Measurements from ENCODE around the gene ANKRD13D. TPM values are rescaled to one million over a fixed set of nuclear protein-coding genes. Genes with fewer than 3 reads are reported as not detected.

ANKRD13D gene
- total RNA-seq, 1 donor from 2014 or later: 76.0 TPM

DNA sequence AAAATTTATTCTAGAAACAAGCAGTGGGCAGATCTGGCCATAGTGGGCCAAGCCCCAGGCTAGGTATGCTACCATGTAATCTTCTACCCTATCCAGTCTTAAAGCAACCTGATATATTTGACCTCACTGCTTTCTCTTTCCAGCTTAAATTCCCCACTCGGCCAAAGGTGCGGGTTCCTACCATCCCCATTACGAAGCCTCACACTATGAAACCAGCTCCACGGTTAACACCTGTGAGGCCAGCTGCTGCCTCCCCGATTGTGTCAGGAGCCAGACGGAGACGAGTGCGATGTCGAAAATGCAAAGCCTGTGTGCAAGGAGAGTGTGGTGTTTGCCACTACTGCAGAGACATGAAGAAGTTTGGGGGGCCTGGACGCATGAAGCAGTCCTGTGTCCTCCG lies 44.1 kb upstream of the ANKRD13D start:
- Mint-ChIP-seq H3K4me3 (ENCODE audit: low read depth) (no peak overlapping the region), H3K27ac (no peak overlapping the region), H3K4me1 (ENCODE audit: low read depth) (peaks cover 25% of the 10 kb centered on the region), H3K27me3 (no peaks in the 10 kb centered on the region), H3K36me3 (ENCODE audit: insufficient read depth) (peaks cover 42% of the 10 kb centered on the region), H3K9me3 (ENCODE audit: low read depth) (no peaks in the 10 kb centered on the region)
- no peak for TF ChIP-seq CTCF (IDR thresholded peaks at IDR 0.05; ENCODE audit: unreplicated experiment)
- DNase-seq (ENCODE audit: low spot score, unreplicated experiment): no peak

DNA sequence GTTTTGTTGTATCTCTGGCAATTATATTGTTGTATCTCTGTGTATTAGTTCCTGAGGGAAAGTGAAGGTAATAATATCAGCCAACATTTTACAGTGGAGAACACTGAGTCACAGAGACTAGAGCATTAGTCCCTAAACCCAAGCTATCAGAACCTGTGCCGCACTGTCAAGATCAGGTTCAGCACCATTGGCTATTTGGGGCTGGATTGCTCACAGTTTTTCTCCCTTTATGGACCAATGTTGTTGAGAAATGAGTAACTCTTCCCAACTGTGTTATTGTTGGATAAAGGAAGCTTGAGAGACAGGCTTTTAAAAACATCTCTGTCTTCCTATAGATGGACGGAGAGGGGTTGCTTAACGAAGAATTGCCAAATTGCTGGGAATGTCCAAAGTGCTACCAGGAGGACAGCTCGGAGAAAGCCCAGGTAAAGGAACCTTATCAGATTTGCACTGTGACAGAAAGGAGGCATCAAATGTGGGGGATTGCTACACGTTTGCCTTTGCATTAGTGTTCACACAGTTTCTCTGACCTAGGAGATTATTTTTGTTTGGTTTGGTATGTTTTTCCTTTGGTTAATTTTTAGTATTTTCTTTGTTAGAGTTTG lies 41.1 kb upstream of the ANKRD13D start:
- H3K36me3 Mint-ChIP-seq (ENCODE audit: insufficient read depth): peaks cover 45% of the 10 kb centered on the region
- H3K4me3 Mint-ChIP-seq (ENCODE audit: low read depth): no peak overlapping the region
- DNase-seq (ENCODE audit: low spot score, unreplicated experiment): no peak
- H3K27ac Mint-ChIP-seq: peak overlapping the region; percentile 84
- H3K27me3 Mint-ChIP-seq: no peaks in the 10 kb centered on the region
- H3K4me1 Mint-ChIP-seq (ENCODE audit: low read depth): peaks cover 3% of the 10 kb centered on the region
- no peak for TF ChIP-seq CTCF (IDR thresholded peaks at IDR 0.05; ENCODE audit: unreplicated experiment)
- no peaks in the 10 kb centered on the region for H3K9me3 Mint-ChIP-seq (ENCODE audit: low read depth)

GRCh38 chr11:67248653-67249052 lies 40.5 kb upstream of the ANKRD13D start:
- no peaks in the 10 kb centered on the region for H3K9me3 Mint-ChIP-seq (ENCODE audit: low read depth)
- no peaks in the 10 kb centered on the region for H3K4me1 Mint-ChIP-seq (ENCODE audit: low read depth)
- no peak overlapping the region for H3K4me3 Mint-ChIP-seq (ENCODE audit: low read depth)
- no peaks in the 10 kb centered on the region for H3K27me3 Mint-ChIP-seq
- TF ChIP-seq CTCF (IDR thresholded peaks at IDR 0.05; ENCODE audit: unreplicated experiment): no peak
- DNase-seq (ENCODE audit: low spot score, unreplicated experiment): peak; percentile 9
- H3K36me3 Mint-ChIP-seq (ENCODE audit: insufficient read depth): peaks cover 44% of the 10 kb centered on the region
- H3K27ac Mint-ChIP-seq: peak overlapping the region; percentile 84

DNA sequence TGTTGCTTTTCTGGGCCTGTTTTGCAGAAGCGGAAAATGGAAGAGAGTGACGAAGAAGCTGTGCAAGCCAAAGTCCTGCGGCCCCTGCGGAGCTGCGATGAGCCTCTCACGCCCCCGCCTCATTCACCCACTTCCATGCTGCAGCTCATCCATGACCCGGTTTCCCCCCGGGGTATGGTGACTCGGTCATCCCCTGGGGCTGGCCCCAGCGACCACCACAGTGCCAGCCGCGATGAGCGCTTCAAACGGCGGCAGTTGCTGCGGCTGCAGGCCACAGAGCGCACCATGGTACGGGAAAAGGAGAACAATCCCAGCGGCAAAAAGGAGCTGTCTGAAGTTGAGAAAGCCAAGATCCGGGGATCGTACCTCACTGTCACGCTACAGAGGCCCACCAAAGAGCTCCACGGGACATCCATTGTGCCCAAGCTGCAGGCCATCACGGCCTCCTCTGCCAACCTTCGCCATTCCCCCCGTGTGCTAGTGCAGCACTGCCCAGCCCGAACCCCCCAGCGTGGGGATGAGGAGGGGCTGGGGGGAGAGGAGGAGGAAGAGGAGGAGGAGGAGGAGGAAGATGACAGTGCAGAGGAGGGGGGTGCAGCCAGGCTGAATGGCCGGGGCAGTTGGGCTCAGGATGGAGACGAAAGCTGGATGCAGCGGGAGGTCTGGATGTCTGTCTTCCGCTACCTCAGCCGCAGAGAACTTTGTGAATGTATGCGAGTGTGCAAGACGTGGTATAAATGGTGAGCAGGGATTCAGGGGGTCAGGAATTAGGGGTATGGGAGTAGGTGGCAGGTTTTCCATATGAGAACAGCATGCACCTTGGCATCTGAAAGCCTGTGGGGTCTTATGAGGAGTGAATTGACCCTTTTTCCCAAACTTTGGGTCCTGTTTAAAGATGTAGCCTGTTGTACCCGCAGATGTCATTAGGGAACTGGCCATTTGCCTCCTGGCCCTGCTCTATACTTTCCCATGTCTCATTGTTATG lies 38.8 kb upstream of the ANKRD13D start:
- no peak for DNase-seq (ENCODE audit: low spot score, unreplicated experiment)
- Mint-ChIP-seq H3K27ac (no peak overlapping the region), H3K27me3 (no peaks in the 10 kb centered on the region), H3K36me3 (ENCODE audit: insufficient read depth) (peaks cover 43% of the 10 kb centered on the region), H3K9me3 (ENCODE audit: low read depth) (no peaks in the 10 kb centered on the region), H3K4me3 (ENCODE audit: low read depth) (no peak overlapping the region), H3K4me1 (ENCODE audit: low read depth) (no peaks in the 10 kb centered on the region)
- TF ChIP-seq CTCF (IDR thresholded peaks at IDR 0.05; ENCODE audit: unreplicated experiment): no peak

- no peak overlapping the region for H3K4me3 Mint-ChIP-seq (ENCODE audit: low read depth)
- no peak overlapping the region for H3K27ac Mint-ChIP-seq
- no peak for DNase-seq (ENCODE audit: low spot score, unreplicated experiment)
- H3K36me3 Mint-ChIP-seq (ENCODE audit: insufficient read depth): peaks cover 41% of the 10 kb centered on the region
- no peaks in the 10 kb centered on the region for H3K4me1 Mint-ChIP-seq (ENCODE audit: low read depth)
- H3K9me3 Mint-ChIP-seq (ENCODE audit: low read depth): no peaks in the 10 kb centered on the region
- no peak for TF ChIP-seq CTCF (IDR thresholded peaks at IDR 0.05; ENCODE audit: unreplicated experiment)
- H3K27me3 Mint-ChIP-seq: no peaks in the 10 kb centered on the region
These were observed 37.3 kb upstream of the ANKRD13D start for GRCh38 chr11:67251841-67252240.

All from progenitor cell of endocrine pancreas (in vitro differentiated cells).